Fibroblast of upper back skin (primary cell): ENCODE data around the gene CTU2.
"Not testable (repeated sequence)": the region's sequence is repeated elsewhere in the genome, so short reads cannot be mapped to it uniquely, and the experiment has no call there.

ENCODE experiments used
- DNase-seq: peaks from one replicate; pipeline ENCODE4 v3.0.0-alpha.2; 2013

Gene CTU2

GRCh38 chr16:88706229-88706964, at the start of gene CTU2, which contains the start of gene RNF166:
Gene CTU2 (plus strand): TSS chr16:88706503. CDS start chr16:88706531, 28 bp downstream.
Gene RNF166 (minus strand): TSS chr16:88706408. CDS start chr16:88706325, 83 bp downstream.
- DNase-seq: peak; percentile 84

- no peak for DNase-seq
Measured at GRCh38 chr16:88657371-88657770, 48.9 kb upstream of the CTU2 start.

- no peak for DNase-seq
Measured at GRCh38 chr16:88658714-88659113, 47.6 kb upstream of the CTU2 start.

- DNase-seq: no peak
Measured at GRCh38 chr16:88659160-88659559, 47.1 kb upstream of the CTU2 start.

GRCh38 chr16:88661468-88661867, 44.8 kb upstream of the CTU2 start:
- DNase-seq: no peak

GRCh38 chr16:88662222-88662842, 44.0 kb upstream of the CTU2 start:
- no peak for DNase-seq

- DNase-seq: peak; percentile 97
Measured at GRCh38 chr16:88662843-88663606, 43.3 kb upstream of the CTU2 start, which contains the start of gene MVD. Gene MVD (minus strand): TSS chr16:88663091. CDS start chr16:88663080, 11 bp downstream.

- DNase-seq: no peak
Measured at GRCh38 chr16:88665148-88665547, 41.2 kb upstream of the CTU2 start.

- no peak for DNase-seq
Measured at GRCh38 chr16:88665570-88665969, 40.7 kb upstream of the CTU2 start.

- no peak for DNase-seq
Measured at GRCh38 chr16:88667461-88667860, 38.8 kb upstream of the CTU2 start.

- DNase-seq: not testable (repeated sequence)
Measured at GRCh38 chr16:88669493-88669892, 36.8 kb upstream of the CTU2 start.

GRCh38 chr16:88669980-88670379, 36.3 kb upstream of the CTU2 start:
- peak; percentile 21 for DNase-seq

GRCh38 chr16:88671806-88672205, 34.5 kb upstream of the CTU2 start:
- DNase-seq: no peak

- no peak for DNase-seq
Measured at GRCh38 chr16:88672776-88673175, 33.5 kb upstream of the CTU2 start.

GRCh38 chr16:88673716-88674379, 32.5 kb upstream of the CTU2 start:
- no peak for DNase-seq

GRCh38 chr16:88676502-88677242, 29.6 kb upstream of the CTU2 start:
- DNase-seq: no peak

GRCh38 chr16:88677721-88678120, 28.6 kb upstream of the CTU2 start:
- no peak for DNase-seq

GRCh38 chr16:88678224-88678979, 27.9 kb upstream of the CTU2 start:
- no peak for DNase-seq

- no peak for DNase-seq
Measured at GRCh38 chr16:88680554-88681083, 25.7 kb upstream of the CTU2 start.

GRCh38 chr16:88681084-88681680, 25.1 kb upstream of the CTU2 start:
- DNase-seq: no peak
